ENCODE data around the gene ASTL. TPM values are rescaled to one million over a fixed set of nuclear protein-coding genes. Genes with fewer than 3 reads are reported as not detected.

Gene ASTL
- total and polyA plus RNA-seq, 9 of the 15 experiments (the other 6 are each of a cell fraction or from before 2014, with no cell fraction given), result not detected

DNA sequence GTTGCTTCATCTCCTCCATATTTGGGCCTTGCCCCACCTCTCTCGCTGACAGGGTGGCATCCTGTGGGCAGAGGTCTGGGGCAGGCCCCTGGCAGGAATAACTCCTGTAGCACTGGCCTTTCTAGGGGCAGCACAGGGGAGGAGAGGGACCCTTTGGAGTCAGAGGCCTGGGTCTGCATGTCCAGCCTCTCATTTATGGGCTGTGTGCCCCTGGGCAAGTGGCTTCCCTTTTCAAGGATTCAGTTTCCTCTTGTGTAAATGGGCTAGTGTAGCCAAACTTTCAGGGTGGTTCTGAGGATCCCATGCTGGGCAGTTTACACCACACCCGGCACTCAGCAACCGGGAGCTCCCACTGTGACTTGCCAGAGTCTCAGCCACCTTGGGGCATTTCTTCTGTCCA is 45.4 kb downstream of the ASTL start (continued):
- TF ChIP-seq PYGO2 (tag; IDR thresholded peaks at IDR 0.05), result no peak
- TF ChIP-seq TAF9B (IDR thresholded peaks at IDR 0.05; ENCODE audit: partially characterized antibody), result no peak
- TF ChIP-seq FOXM1 (IDR thresholded peaks at IDR 0.05; ENCODE audit: low read depth), result no peak
- TF ChIP-seq FOXM1 (CRISPR knock-in tag; IDR thresholded peaks at IDR 0.05; ENCODE audit: low read depth), result no peak
- TF ChIP-seq, protein P1, sequence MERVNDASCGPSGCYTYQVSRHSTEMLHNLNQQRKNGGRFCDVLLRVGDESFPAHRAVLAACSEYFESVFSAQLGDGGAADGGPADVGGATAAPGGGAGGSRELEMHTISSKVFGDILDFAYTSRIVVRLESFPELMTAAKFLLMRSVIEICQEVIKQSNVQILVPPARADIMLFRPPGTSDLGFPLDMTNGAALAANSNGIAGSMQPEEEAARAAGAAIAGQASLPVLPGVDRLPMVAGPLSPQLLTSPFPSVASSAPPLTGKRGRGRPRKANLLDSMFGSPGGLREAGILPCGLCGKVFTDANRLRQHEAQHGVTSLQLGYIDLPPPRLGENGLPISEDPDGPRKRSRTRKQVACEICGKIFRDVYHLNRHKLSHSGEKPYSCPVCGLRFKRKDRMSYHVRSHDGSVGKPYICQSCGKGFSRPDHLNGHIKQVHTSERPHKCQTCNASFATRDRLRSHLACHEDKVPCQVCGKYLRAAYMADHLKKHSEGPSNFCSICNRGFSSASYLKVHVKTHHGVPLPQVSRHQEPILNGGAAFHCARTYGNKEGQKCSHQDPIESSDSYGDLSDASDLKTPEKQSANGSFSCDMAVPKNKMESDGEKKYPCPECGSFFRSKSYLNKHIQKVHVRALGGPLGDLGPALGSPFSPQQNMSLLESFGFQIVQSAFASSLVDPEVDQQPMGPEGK (CRISPR knock-in tag; IDR thresholded peaks at IDR 0.05; ENCODE audit: borderline replicate concordance), result no peak
- TF ChIP-seq, protein P2, sequence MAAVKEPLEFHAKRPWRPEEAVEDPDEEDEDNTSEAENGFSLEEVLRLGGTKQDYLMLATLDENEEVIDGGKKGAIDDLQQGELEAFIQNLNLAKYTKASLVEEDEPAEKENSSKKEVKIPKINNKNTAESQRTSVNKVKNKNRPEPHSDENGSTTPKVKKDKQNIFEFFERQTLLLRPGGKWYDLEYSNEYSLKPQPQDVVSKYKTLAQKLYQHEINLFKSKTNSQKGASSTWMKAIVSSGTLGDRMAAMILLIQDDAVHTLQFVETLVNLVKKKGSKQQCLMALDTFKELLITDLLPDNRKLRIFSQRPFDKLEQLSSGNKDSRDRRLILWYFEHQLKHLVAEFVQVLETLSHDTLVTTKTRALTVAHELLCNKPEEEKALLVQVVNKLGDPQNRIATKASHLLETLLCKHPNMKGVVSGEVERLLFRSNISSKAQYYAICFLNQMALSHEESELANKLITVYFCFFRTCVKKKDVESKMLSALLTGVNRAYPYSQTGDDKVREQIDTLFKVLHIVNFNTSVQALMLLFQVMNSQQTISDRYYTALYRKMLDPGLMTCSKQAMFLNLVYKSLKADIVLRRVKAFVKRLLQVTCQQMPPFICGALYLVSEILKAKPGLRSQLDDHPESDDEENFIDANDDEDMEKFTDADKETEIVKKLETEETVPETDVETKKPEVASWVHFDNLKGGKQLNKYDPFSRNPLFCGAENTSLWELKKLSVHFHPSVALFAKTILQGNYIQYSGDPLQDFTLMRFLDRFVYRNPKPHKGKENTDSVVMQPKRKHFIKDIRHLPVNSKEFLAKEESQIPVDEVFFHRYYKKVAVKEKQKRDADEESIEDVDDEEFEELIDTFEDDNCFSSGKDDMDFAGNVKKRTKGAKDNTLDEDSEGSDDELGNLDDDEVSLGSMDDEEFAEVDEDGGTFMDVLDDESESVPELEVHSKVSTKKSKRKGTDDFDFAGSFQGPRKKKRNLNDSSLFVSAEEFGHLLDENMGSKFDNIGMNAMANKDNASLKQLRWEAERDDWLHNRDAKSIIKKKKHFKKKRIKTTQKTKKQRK (IDR thresholded peaks at IDR 0.05; ENCODE audit: borderline replicate concordance, low read depth, low read length), result no peak
- TF ChIP-seq HNRNPUL1 (IDR thresholded peaks at IDR 0.05; ENCODE audit: low read length), result no peak
- TF ChIP-seq SMARCE1 (IDR thresholded peaks at IDR 0.05), result no peak
- TF ChIP-seq ZNF76 (CRISPR knock-in tag; IDR thresholded peaks at IDR 0.05; ENCODE audit: borderline replicate concordance), result no peak
